ENCODE data around the gene CPSF7. TPM values are rescaled to one million over a fixed set of nuclear protein-coding genes. Genes with fewer than 3 reads are reported as not detected.

CPSF7 gene
- total and polyA plus RNA-seq, 10 of the 15 experiments (the other 5 are each of a cell fraction or from before 2014, with no cell fraction given), result 14.9 to 93.1 (median 60.9) TPM

DNA sequence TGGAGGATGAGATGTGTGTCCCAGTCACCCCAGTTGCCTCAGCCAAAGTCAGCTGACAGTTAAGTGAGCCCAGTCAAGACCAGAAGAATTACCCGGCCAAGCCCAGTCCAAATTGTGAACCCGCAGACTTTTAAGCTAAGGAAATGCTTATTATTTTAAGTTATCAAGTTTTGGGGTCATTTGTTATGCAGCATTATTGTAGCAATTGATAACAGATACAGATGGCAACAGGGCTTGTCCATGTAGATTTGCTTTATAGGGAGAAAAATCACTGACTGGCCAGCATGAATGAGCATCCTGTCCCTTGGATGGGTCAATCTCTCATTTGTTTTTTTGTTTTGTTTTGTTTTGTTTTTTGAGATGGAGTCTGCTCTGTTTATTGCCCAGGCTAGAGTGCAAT is 23.1 kb upstream of the CPSF7 start (continued):
- TF ChIP-seq, protein P1, sequence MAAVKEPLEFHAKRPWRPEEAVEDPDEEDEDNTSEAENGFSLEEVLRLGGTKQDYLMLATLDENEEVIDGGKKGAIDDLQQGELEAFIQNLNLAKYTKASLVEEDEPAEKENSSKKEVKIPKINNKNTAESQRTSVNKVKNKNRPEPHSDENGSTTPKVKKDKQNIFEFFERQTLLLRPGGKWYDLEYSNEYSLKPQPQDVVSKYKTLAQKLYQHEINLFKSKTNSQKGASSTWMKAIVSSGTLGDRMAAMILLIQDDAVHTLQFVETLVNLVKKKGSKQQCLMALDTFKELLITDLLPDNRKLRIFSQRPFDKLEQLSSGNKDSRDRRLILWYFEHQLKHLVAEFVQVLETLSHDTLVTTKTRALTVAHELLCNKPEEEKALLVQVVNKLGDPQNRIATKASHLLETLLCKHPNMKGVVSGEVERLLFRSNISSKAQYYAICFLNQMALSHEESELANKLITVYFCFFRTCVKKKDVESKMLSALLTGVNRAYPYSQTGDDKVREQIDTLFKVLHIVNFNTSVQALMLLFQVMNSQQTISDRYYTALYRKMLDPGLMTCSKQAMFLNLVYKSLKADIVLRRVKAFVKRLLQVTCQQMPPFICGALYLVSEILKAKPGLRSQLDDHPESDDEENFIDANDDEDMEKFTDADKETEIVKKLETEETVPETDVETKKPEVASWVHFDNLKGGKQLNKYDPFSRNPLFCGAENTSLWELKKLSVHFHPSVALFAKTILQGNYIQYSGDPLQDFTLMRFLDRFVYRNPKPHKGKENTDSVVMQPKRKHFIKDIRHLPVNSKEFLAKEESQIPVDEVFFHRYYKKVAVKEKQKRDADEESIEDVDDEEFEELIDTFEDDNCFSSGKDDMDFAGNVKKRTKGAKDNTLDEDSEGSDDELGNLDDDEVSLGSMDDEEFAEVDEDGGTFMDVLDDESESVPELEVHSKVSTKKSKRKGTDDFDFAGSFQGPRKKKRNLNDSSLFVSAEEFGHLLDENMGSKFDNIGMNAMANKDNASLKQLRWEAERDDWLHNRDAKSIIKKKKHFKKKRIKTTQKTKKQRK (IDR thresholded peaks at IDR 0.05; ENCODE audit: low read depth, low read length), result no peak
- no peak for TF ChIP-seq BCL11A (IDR thresholded peaks at IDR 0.05; ENCODE audit: low read depth, low read length)

DNA sequence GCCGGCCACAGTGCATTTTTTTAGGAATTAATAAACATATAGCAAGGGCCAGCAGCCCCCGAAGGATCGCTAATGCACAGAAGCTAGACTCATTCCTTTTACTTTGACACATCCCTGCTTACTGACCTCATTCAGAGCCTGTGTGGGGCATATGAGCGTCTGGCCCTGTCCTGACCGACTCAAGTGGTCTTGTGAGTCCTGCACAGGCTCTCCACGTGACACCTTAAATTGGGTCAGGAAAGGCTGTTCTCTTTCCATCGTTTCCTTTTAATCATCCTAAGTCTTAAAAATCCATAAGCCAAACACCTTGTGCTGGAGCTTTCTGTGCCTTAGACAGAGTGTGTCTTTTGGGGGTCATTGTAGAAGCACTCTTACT is 18.8 kb upstream of the CPSF7 start:
- POLR2A ChIA-PET, result no interaction called here
- no peak overlapping the region for H3K4me3 ChIP-seq
- TF ChIP-seq SREBF2 (IDR thresholded peaks at IDR 0.05; ENCODE audit: low read length), result no peak
- TF ChIP-seq, protein P2, sequence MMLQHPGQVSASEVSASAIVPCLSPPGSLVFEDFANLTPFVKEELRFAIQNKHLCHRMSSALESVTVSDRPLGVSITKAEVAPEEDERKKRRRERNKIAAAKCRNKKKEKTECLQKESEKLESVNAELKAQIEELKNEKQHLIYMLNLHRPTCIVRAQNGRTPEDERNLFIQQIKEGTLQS (IDR thresholded peaks at IDR 0.05; ENCODE audit: borderline replicate concordance, extremely low read depth, low read depth, low read length), result no peak
- no peak for TF ChIP-seq YY1 (IDR thresholded peaks at IDR 0.05; ENCODE audit: low read depth, low read length)
- intact Hi-C loops (cut with micrococcal nuclease; ENCODE audit: unreplicated experiment) (no loop called here), in situ Hi-C loops (cut with MboI) (no loop called here)
- no TSS peak for BruUV-seq (replicated peaks)
- no peaks in the 10 kb centered on the region for H3K9me3 ChIP-seq (replicated peaks; ENCODE audit: control insufficient read depth, insufficient read depth, low read length)
- H3K36me3 ChIP-seq (ENCODE audit: control insufficient read depth in 2 of 2, insufficient read depth in 2 of 2, low read length in 1 of 2), result peaks cover 20 to 24% of the 10 kb centered on the region in 2 experiments
- no peaks in the 10 kb centered on the region for H3K4me1 ChIP-seq (ENCODE audit: control insufficient read depth, insufficient read depth, low read length)
- H3K4me2 ChIP-seq (ENCODE audit: control insufficient read depth, insufficient read depth), result no peak overlapping the region
- no peaks in the 10 kb centered on the region; the same call in 1 of the 2 replicates for H4K20me1 ChIP-seq (ENCODE audit: control insufficient read depth, insufficient read depth)
- no peaks in the 10 kb centered on the region for H3K27me3 ChIP-seq (replicated peaks in 1 of 2; ENCODE audit: control insufficient read depth in 2 of 2, insufficient read depth in 2 of 2, low read length in 1 of 2)
- SMC1A ChIA-PET (ENCODE audit: uncharacterized antibody, unreplicated experiment), result interaction anchor here (1.0 to 1.3 kb wide), 2 partner anchors 13 to 18 kb away, joined by 3 read pairs; partner anchors contain the start of genes CPSF7 and SDHAF2
- no peak overlapping the region for H3K27ac ChIP-seq (ENCODE audit: control insufficient read depth, insufficient read depth)
- DNase-seq (ENCODE audit: low read depth, low spot score) (no peak), ATAC-seq (no peak), FAIRE-seq (no peak)
- H2AFZ ChIP-seq (ENCODE audit: control insufficient read depth, low read depth, low read length), result no peak overlapping the region
- RAD21 ChIA-PET (ENCODE audit: unreplicated experiment), result no interaction called here
- no peaks in the 10 kb centered on the region; the same call in 1 of the 2 replicates for H3K79me2 ChIP-seq (ENCODE audit: control insufficient read depth, insufficient read depth, low read length)
- 69% methylated on average over 7 of the region's 7 CpGs for whole genome bisulfite sequencing (ENCODE audit: insufficient coverage, insufficient replicate concordance, low lambda C conversion rate, missing lambda C conversion rate)
- H3K9ac ChIP-seq (ENCODE audit: control insufficient read depth, insufficient read depth, low read length), result no peak overlapping the region
- CTCF ChIA-PET, result interaction anchor here (1.1 to 8.1 kb wide), 3 partner anchors 9 to 14 kb away, joined by 4 to 75 read pairs (median 32); no protein-coding TSS in a partner anchor
